Kidney (tissue), 14 donors: ENCODE measurements around the gene TRIM60. TPM values are rescaled to one million over a fixed set of nuclear protein-coding genes. Genes with fewer than 3 reads are reported as not detected.
"Not testable (repeated sequence)": the region's sequence is repeated elsewhere in the genome, so short reads cannot be mapped to it uniquely, and the experiment has no call there.

Experiments used
- DNase-seq, 5 donors: peaks; one replicate each; pipeline ENCODE4 v3.0.0-alpha.2; 2013 to 2020
- FAIRE-seq: peaks from 2 replicates; lab custom pipeline; 2012; peaks lifted over from hg19 to GRCh38; lab: Jason Lieb, UNC
- H3K27ac ChIP-seq, 2 donors: one replicate each; pipeline ENCODE4 v1.7.0; 2013; ENCODE audit warnings: low read depth in 2 of 2, low read length in 2 of 2, inconsistent platforms in 1 of 2
- H3K27me3 ChIP-seq: one replicate; pipeline ENCODE4 v1.7.1; 2013; ENCODE audit warnings: low read length, inconsistent platforms; ENCODE audit not compliant: control insufficient read depth, insufficient read depth
- H3K36me3 ChIP-seq, 3 donors: one replicate each; pipeline versions ENCODE4 v1.7.0 to v1.7.1; 2013; ENCODE audit warnings: low read length in 3 of 3, control low read depth in 1 of 3, inconsistent platforms in 1 of 3; ENCODE audit not compliant: insufficient read depth in 3 of 3, control insufficient read depth in 2 of 3
- H3K4me1 ChIP-seq, 3 donors: one replicate each; pipeline versions ENCODE4 v1.7.0 to v1.7.1; 2013; ENCODE audit warnings: low read length in 3 of 3, inconsistent platforms in 1 of 3, low read depth in 1 of 3; ENCODE audit not compliant: control insufficient read depth in 2 of 3, insufficient read depth in 2 of 3
- H3K4me3 ChIP-seq, 3 donors: one replicate each; pipeline versions ENCODE4 v1.7.0 to v1.8.1; 2013; ENCODE audit warnings: low read length in 3 of 3, control low read depth in 1 of 3, inconsistent platforms in 1 of 3
- H3K9ac ChIP-seq, 3 donors: one replicate each; pipeline versions ENCODE4 v1.7.0 to v1.7.1; 2013; ENCODE audit warnings: low read length in 3 of 3, control low read depth in 1 of 3, inconsistent platforms in 1 of 3
- H3K9me3 ChIP-seq, 3 donors: one replicate each; pipeline versions ENCODE4 v1.7.0 to v1.7.1; 2013; ENCODE audit warnings: low read length in 3 of 3, control low read depth in 1 of 3, inconsistent platforms in 1 of 3; ENCODE audit not compliant: control insufficient read depth in 2 of 3, insufficient read depth in 1 of 3
- intact Hi-C: fragments of 100-400 bp; cut with DNase I; formaldehyde crosslinking; loops from one replicate; pipeline ENCODE4 v1.11.1; 2022
- polyA plus RNA-seq: library from polyadenylated mRNA; stranded (reverse); fragments of 350-450 nt; fragmentation: Illumina TruSeq; extraction: RNeasy Lipid Tissue Mini Kit (QIAGEN cat#74804); gene quantifications from one replicate; pipeline ENCODE4 v1.2.3, GENCODE V29; 2014; ENCODE audit warnings: low read depth, low replicate concordance; ENCODE audit not compliant: insufficient read depth
- total RNA-seq: library from RNA; stranded (reverse); fragmentation: NEBNext Ultra II Directional; extraction: Animal tissue kit (Norgen Biotek cat#: 25700); gene quantifications from one replicate; pipeline ENCODE4 v1.2.1, GENCODE V29; 2021
- TF ChIP-seq, protein P1 (sequence below): IDR thresholded peaks from 3 replicates; pipeline ENCODE4 v1.5.1; 2012; ENCODE audit warnings: mild to moderate bottlenecking, moderate library complexity, borderline replicate concordance; ENCODE audit not compliant: insufficient read depth; ENCODE audit errors: extremely low read depth
- donor health status: control.
- donor health status: control.
- donor health status: control.
- donor health status: control.
- donor health status: control.
- donor health status: DM: yes; HTN: yes; CAD: no.
- donor health status: Normal renal cell carcinoma (clear cell type).

Gene TRIM60
- total and polyA plus RNA-seq, 2 donors from 2014 or later, result not detected

GRCh38 chr4:165060938-165061337, 29.1 kb downstream of the TRIM60 start:
- DNase-seq, result peak in 1 of 5 donors; percentile 5
- Histone ChIP-seq H3K27ac (no peak overlapping the region), H3K9ac (no peak overlapping the region), H3K27me3 (no peaks in the 10 kb centered on the region), H3K36me3 (no peaks in the 10 kb centered on the region), H3K4me3 (no peak overlapping the region), H3K4me1 (no peaks in the 10 kb centered on the region), H3K9me3 (no peaks in the 10 kb centered on the region)
- TF ChIP-seq, protein P1, sequence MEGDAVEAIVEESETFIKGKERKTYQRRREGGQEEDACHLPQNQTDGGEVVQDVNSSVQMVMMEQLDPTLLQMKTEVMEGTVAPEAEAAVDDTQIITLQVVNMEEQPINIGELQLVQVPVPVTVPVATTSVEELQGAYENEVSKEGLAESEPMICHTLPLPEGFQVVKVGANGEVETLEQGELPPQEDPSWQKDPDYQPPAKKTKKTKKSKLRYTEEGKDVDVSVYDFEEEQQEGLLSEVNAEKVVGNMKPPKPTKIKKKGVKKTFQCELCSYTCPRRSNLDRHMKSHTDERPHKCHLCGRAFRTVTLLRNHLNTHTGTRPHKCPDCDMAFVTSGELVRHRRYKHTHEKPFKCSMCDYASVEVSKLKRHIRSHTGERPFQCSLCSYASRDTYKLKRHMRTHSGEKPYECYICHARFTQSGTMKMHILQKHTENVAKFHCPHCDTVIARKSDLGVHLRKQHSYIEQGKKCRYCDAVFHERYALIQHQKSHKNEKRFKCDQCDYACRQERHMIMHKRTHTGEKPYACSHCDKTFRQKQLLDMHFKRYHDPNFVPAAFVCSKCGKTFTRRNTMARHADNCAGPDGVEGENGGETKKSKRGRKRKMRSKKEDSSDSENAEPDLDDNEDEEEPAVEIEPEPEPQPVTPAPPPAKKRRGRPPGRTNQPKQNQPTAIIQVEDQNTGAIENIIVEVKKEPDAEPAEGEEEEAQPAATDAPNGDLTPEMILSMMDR, result no peak
- FAIRE-seq, result no peak
- intact Hi-C loops, result no loop called here

- no peaks in the 10 kb centered on the region for H3K27me3 ChIP-seq
- intact Hi-C loops, result no loop called here
- H3K4me3 ChIP-seq, result no peak overlapping the region
- DNase-seq (no peak), FAIRE-seq (no peak)
- no peaks in the 10 kb centered on the region for H3K9me3 ChIP-seq
- TF ChIP-seq, protein P1, result no peak
- H3K9ac ChIP-seq, result no peak overlapping the region
- no peak overlapping the region for H3K27ac ChIP-seq
- no peaks in the 10 kb centered on the region for H3K4me1 ChIP-seq
- H3K36me3 ChIP-seq, result no peaks in the 10 kb centered on the region
Measured at GRCh38 chr4:165070560-165070959, 38.8 kb downstream of the TRIM60 start.

- H3K27ac ChIP-seq, H3K9ac ChIP-seq, H3K27me3 ChIP-seq, FAIRE-seq, H3K9me3 ChIP-seq, H3K4me3 ChIP-seq, H3K36me3 ChIP-seq, H3K4me1 ChIP-seq, intact Hi-C loops, DNase-seq: not testable (repeated sequence)
Measured at GRCh38 chr4:165073346-165073745, 41.5 kb downstream of the TRIM60 start.

GRCh38 chr4:165077034-165077578, 45.3 kb downstream of the TRIM60 start:
- Histone ChIP-seq H3K9ac (no peak overlapping the region), H3K36me3 (peaks cover 0 to 8% (median 0%) of the 10 kb centered on the region in 3 donors), H3K27me3 (no peaks in the 10 kb centered on the region), H3K4me1 (no peaks in the 10 kb centered on the region), H3K9me3 (no peaks in the 10 kb centered on the region), H3K27ac (peak overlapping the region in 1 of 2 donors; percentile 43), H3K4me3 (no peak overlapping the region)
- DNase-seq (no peak), FAIRE-seq (no peak)
- intact Hi-C loops, result no loop called here
- TF ChIP-seq, protein P1, result no peak
